RPMI7951 (cell line): ENCODE results near the gene FOXL3. TPM values are rescaled to one million over a fixed set of nuclear protein-coding genes. Genes with fewer than 3 reads are reported as not detected.
A peak's percentile ranks its signal among the peaks of the same experiment; 100 is the strongest.
"Not testable (repeated sequence)": the region's sequence is repeated elsewhere in the genome, so short reads cannot be mapped to it uniquely, and the experiment has no call there.

Source experiments
- DNase-seq: peaks from one replicate; pipeline ENCODE4 v3.0.0-alpha.2; 2012; ENCODE audit warnings: low read depth
- total RNA-seq: library from RNA; depleted of rRNA; stranded (reverse); fragments of >200 nt; shearing (Covaris generic); gene quantifications from 2 replicates; pipeline ENCODE4 v1.2.3, GENCODE V29; 2014; rRNA removed

FOXL3 gene
- not detected in 2 replicates for total RNA-seq

GRCh38 chr7:289756-290553 lies at the start of gene FOXL3:
FOXL3 (plus strand) TSS chr7:290170; CDS start chr7:290170, 0 bp downstream.
- DNase-seq, result no peak

- DNase-seq, result peak; percentile 100
Observed at GRCh38 chr7:240887-241421, 49.0 kb upstream of the FOXL3 start.

- no peak for DNase-seq
Observed at GRCh38 chr7:241513-241912, 48.5 kb upstream of the FOXL3 start.

- DNase-seq, result not testable (repeated sequence)
Observed at GRCh38 chr7:242826-243579, 47.0 kb upstream of the FOXL3 start.

GRCh38 chr7:243580-243978 lies 46.4 kb upstream of the FOXL3 start:
- DNase-seq, result not testable (repeated sequence)

- no peak for DNase-seq
Observed at GRCh38 chr7:244974-245373, 45.0 kb upstream of the FOXL3 start.

- no peak for DNase-seq
Observed at GRCh38 chr7:245574-246295, 44.2 kb upstream of the FOXL3 start.

- no peak for DNase-seq
Observed at GRCh38 chr7:246451-246850, 43.5 kb upstream of the FOXL3 start.

GRCh38 chr7:247181-247580 lies 42.8 kb upstream of the FOXL3 start:
- no peak for DNase-seq

GRCh38 chr7:247636-248035 lies 42.3 kb upstream of the FOXL3 start:
- no peak for DNase-seq

GRCh38 chr7:248732-249435 lies 41.1 kb upstream of the FOXL3 start:
- DNase-seq, result no peak

- no peak for DNase-seq
Observed at GRCh38 chr7:249989-250388, 40.0 kb upstream of the FOXL3 start.

GRCh38 chr7:250523-250922 lies 39.4 kb upstream of the FOXL3 start:
- DNase-seq, result no peak

- DNase-seq, result no peak
Observed at GRCh38 chr7:251005-251404, 39.0 kb upstream of the FOXL3 start.

GRCh38 chr7:251446-252175 lies 38.4 kb upstream of the FOXL3 start:
- DNase-seq, result no peak

- no peak for DNase-seq
Observed at GRCh38 chr7:252216-252965, 37.6 kb upstream of the FOXL3 start.

GRCh38 chr7:252981-253380 lies 37.0 kb upstream of the FOXL3 start:
- DNase-seq, result no peak

- no peak for DNase-seq
Observed at GRCh38 chr7:253581-254336, 36.2 kb upstream of the FOXL3 start.

- DNase-seq, result no peak
Observed at GRCh38 chr7:254337-255037, 35.5 kb upstream of the FOXL3 start.
